Stimulated activated CD4-positive, alpha-beta T cell treated with anti-CD3 and anti-CD28 coated beads, Interleukin-12 subunit alpha, Interleukin-12 subunit beta, amount 100 ng/mL, for 4 hours (primary cell): ENCODE results near the gene DSP.

Experiments used
- DNase-seq: peaks from one replicate; pipeline ENCODE4 v3.0.0-alpha.2; 2020

The DSP gene

DNA sequence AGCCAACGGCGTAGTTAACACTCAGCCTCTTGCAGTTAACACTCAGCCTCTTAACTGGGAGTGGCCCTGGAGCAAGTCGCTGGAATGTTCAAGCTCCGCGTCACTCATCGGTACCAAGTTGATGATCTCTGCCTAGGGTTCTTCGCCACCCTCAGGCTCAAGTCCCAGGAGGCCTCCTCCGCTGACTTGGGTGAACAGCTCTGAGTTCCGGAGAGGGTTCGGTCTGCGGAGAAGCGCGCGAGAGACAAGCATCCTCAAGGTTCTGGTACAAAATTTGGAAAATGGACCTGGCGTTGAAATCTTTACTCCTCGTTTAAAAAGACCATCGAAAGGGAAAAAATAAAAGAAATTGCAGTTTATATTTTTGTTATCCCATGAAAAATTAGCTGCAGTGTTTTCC is 876 bp upstream of the DSP start:
- DNase-seq, result no peak

DNA sequence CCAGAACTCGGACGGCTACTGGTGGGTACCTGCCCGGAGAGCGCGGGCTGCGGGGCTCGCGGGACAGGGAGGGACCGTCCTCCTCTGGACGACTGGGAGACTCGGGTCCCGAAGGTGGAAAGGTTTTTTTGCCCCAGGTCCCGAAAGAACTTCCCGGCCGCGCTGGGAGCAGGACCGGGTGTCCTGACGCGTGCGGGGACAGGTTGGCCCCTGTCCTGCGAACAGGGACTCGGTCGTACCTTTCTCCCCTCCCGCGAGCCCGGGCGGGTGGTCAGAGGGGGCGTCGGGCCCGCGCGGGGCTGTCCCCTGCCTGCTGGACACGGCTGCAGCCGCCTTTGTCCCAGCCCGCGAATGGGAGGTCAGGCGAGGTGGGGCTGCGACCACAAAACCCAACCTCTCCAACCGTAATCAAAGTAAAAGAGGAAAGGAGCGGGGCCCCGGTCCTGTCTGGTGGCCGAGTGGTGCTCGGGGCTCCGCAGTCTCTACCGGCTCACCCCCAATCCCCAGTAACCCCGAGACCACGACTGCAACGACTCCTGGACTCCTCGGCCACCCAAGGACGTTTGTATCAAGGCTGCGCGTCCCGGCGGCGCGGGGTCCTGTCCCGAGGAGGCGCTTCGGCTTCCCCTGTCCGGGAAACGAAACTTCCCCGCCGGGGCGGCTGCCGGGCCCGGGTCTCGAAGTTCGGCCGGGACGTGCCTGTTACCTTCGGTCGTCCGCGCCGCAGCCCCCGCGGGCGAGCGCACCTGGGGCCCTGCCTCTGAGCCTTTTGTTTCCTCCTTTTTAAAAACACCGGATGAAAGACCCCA is 798 bp downstream of the DSP start:
- no peak for DNase-seq

DNA sequence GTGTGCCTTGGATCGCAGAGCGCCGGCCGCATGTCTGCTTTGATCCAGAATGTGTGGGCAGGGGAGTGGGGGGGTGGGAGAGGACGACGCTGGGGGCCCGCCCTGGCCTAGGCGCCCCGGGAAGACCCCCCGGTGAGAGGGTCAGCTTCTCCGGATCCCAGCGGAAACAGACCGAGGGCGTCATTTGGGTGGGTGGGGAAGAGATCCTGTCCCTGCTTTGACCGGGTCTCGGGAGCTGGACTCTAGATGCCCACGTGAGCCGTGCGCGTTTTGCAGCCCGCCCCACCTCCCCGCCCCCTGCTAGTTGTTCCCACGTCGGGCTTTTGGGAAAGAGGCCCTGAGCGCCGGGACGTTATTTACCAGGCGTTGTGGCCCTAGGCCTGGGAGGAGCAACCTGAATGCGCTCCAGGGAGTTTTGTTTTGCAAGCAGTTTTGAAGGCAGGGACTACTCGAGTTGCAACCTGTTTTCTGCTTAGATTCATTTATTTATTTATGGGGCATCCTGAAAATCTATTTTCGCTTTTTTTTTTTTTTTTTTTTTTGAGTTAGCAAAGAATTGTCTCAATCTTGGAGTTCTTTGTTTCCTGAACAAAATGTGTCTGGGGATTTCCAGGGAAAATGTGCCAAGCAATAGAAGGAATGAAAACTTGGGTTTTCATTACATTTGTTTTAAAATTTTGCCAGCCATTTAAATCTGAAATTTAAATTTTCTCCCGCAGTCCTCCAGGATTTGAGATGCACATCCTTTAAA is 1.6 kb downstream of the DSP start:
- no peak for DNase-seq

DNA sequence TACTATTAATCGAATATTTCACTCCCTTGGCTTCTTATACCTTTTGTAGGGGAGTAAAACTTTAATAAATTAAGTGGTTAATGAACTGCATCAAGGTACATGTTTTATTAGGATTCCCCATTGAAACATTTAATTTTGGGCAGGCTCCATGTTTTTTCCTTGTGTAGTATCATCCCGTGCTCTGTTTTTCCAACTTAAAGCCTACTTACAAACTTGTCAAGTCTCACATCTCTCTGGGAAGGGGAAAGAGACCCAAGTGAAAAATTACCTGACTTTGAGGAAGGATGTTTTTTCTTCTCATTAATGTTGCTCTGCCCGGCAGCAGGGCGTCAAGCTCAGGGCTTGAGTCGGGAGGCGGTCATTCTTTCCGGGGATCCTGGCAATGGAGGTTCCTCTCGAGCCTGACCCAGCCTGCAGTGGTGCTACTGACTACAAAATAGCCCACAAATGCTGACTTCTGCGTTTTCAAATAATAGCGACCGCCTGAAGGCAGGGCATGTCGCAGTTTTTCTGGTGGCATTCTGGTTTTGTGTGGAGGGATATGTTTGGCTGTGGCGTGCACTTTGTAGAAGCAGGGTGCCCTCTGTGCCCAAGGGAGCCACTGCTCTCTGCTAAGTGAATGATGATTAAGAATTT is 2.4 kb downstream of the DSP start:
- no peak for DNase-seq

DNA sequence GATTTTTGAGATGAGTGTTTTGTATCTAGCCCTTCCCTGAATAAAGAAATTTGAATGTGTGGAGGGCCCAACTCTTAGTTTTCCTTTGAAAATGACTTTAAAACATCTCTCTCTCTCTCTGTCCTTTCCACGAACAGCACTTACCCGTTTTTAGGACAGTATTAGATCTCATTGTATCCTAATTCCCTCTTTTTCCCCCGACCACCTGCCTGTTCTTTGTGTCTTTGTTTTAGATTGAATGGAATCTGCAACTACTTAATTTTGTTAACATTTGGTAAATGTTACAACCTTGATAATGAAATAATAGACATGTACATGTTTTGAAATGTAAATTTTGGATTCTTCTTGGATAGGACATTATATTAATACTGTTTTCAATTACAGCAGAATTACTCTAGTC is 3.1 kb downstream of the DSP start:
- no peak for DNase-seq

DNA sequence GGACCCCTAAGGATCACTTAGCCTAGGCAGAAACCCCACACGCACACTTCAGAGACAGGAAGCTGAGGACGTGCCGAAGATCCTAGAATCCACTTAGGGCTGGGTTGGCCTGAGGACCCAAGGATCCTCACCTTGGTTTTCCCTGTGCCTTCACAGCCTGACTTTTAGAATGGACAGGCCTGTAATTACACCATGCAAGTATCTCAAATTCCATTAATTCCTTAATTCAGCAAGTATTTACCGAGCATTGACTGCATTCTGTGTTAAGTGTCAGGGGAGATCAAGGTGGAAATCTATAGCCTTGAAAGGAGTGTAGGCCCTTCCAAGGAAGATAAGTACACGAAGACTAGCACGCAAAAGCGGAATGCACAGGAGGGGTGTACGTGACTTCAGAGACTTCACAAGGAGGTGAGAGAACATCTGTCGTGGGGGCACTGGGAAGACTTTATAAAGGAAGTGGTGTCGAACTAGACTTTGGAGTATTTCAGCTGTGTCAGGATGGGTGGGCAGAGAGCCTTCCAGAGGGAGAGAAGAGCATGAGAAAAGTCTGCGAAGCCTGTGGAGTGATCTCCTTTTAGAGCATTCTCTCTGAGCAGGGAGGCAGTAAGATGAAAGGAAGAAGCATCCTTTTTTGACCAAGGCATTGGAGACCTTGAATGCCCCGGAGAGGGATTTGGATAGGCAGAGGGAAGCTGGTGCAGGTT is 4.0 kb downstream of the DSP start:
- no peak for DNase-seq

DNA sequence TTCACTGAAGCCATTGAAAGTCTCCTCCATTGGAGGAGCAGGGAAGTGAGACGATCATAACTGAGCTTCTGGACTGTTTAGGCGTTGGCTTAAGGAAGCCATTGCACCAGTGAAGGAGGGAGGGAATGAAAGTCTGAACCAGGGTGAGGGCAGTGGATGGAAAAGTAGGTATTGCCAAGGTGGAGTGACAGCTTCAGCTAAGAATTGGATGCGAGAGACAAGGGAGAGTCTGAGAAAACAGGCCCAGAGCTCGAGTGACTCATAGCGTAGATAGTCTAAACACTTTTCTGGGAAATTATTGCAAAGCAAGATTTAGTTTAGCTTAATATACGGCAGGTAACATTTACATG is 4.5 kb downstream of the DSP start:
- no peak for DNase-seq

DNA sequence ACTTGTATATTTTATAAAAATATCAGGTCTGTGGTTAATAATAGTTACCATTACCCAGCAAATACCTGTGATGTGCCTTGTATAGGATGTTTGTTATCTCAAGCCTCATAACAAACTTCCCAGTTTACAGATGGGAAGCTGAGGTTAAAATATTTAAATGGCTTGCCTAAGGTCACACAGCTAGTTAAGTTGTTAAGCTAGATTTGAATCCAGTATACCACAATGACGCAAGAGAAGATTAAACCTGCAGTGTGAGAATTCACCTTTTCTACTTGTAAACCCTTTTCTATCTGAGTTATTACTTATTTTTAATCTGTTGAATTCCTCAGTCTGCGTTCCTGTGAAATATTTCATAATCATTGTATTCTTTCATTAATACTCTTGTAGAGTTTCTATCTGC is 4.9 kb downstream of the DSP start:
- DNase-seq, result no peak

DNA sequence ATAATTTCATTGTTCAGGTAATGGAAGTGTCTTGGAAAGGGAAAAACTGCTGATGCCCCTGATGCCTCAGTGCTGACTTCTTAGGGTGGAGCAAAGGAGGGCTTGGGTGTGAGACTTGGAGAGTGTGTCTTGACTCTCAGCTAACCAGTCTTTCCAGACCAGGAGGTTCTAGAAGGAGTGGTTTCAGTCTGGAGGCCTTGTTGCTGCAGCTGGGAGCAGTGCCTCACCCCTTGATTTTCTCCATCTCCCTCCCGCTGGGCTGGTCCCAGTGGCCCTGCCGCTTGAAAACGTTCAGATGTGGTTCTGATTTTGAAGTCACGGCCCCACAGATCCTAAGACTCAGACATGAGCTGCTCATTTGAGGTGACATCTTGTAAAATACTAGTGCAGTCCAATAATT is 5.4 kb downstream of the DSP start:
- no peak for DNase-seq

DNA sequence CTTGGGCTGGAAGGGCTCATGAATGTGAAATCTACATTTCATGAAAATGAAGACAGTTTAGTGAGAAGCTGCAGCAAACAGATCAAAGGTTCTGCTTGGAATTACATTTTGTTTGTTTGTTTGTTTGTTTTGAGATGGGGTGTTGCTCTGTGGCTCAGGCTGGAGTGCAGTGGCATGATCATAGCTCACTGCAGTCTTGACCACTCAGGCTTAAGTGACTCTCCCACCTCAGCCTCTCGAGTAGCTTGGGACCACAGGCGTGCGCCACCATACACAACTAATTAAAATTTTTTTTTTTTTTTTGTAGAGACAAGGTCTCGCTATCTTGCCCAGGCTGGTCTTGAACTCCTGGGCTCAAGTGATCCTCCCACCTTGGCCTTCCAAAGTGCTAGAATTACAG is 5.8 kb downstream of the DSP start:
- DNase-seq, result no peak

DNA sequence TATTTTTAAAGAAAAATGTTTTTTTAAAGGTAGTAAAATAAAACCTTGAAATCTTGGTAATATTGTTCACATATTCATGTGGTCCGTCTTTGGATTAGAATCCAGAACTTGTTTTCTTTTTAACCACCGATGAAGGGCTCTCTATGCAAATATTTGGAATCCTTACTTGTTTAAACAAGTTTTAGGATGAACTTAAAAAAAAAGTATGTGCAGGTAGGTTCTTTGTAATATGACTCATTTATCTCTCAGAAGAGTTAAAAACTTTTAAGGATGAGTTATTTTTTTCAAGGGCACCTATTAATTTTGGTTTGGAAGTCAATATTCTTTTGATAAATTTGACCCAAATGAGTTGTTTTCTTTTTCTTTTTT is 8.9 kb downstream of the DSP start:
- DNase-seq, result no peak

DNA sequence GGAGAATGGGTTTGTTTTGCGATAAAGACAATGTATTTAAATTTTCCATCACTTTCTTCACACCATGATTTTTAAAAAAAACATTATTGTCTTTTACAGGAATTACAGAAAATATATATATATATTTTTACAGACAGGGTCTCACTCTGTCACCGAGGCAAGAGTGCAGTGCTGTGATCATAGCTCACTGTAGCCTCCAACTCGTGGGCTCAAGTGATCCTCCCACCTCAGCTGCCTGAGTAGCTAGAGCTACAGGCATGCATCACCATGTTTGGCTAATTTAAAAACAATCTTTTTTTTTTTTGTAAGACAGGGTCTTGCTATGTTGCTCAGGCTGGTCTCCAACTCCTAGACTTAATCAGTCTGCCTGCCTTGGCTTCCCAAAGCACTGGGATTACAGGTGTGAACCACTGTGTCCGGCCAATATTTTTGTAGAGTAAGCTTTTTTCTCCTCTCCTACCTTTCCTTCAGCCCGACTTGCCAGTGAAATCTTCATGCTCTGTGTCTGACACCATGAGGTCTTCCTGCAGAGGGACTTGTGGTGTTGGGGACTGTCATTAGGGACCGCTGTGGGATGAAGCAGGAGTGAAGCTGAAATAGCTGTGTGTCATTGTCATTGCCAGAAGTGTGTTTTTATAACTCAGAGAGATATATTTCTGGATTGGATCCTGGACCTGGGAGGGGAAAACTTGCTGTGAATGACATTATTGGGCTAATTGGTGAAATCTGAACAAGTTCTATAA is 13.2 kb downstream of the DSP start:
- no peak for DNase-seq

DNA sequence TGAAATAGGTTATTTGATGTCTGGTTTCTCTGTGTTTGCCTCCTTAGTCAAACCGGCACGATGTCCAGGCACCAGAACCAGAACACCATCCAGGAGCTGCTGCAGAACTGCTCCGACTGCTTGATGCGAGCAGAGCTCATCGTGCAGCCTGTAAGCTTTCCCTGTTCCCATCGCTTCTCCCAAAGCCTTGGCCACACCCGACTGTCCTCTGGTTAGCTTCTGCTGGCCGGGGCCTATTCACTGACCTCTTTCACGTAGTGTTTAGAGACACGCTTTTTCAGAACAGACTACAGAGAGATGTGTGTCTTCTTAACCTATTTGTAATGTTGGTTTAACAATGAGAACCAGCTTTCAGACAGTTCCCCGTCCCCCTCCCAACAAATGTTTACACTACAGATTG is 14.2 kb downstream of the DSP start:
- DNase-seq, result no peak

DNA sequence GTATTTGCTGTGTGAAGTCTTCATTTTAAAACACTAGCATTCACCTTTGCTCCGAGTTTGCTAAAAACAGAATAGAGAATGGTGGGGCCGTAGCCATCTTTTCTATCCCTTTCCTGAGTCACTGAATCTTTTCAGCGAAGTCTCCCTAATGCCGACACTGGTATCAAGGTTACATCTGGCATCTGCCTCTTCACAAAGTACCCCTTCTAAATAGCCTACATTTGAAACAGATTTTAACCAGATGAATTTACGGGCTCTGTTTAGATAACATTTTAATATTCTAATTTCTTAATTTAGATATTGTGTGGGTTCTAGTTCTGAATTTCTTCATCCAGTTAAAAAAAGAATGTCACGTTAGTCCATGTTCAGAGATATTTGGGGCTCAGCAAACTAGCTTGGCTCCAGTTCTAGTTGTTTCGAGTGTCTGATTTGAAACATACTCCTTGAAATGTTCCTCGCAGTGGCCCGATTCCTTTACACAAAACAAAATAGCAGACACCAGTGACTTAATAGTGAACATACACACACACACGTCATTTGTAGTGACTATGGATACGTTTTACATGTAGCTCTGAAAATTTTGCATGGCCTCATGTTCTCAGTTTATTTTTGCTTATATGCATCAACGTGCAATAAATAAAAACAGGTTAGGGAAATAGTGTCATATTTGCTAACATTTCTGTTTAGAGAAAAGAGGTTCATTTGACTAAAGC is 15.1 kb downstream of the DSP start:
- no peak for DNase-seq

DNA sequence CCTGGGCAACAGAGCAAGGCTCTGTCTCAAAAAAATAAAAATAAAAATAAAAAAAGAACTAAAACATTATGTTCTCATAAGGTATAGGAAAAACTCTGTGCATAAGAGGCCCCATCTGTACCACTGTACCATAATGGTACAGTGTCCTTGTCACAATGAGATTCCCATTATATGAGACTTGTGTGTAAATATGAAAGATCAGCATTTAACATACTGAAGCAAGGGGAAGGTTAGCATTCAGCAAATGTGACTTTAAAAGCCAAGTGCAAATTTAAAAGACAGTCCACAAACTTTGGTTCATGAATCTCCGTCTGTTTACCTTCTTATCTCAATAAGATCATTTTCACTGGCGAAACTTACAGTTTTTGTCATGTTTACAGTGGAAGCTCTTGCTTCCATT is 16.2 kb downstream of the DSP start:
- DNase-seq, result no peak

DNA sequence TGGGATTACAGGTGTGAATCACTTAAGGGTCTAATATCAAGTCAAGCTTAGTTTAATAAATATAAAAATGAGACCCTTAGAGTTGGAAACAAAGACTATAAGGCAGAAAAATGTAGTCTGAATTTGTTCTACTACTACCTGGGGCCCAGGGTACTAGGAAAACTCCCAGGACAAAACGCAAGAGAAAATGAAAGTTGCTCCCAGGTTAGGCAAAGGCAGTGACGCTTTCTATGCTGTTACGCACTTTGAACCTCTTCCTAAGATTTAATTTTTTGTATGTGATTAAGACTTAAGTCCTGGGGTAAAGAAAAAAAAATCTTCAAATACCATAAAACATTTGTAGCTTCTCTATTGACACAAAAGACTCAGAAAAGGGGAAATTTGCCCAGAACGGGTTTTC is 17.3 kb downstream of the DSP start:
- DNase-seq, result no peak

DNA sequence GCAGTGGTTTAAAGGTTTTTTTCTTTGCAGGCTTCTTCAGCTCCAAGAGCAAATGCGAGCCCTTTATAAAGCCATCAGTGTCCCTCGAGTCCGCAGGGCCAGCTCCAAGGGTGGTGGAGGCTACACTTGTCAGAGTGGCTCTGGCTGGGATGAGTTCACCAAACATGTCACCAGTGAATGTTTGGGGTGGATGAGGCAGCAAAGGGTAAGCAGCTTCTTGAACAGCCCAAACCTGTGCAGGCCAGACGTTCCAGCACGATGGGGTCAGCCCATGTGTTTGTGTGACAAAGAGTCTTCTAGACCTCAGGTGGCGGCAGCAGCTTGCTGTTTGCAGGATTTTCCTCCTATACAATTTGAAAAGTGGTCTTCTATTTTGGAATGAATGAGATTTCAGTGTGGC is 17.7 kb downstream of the DSP start:
- DNase-seq, result no peak

DNA sequence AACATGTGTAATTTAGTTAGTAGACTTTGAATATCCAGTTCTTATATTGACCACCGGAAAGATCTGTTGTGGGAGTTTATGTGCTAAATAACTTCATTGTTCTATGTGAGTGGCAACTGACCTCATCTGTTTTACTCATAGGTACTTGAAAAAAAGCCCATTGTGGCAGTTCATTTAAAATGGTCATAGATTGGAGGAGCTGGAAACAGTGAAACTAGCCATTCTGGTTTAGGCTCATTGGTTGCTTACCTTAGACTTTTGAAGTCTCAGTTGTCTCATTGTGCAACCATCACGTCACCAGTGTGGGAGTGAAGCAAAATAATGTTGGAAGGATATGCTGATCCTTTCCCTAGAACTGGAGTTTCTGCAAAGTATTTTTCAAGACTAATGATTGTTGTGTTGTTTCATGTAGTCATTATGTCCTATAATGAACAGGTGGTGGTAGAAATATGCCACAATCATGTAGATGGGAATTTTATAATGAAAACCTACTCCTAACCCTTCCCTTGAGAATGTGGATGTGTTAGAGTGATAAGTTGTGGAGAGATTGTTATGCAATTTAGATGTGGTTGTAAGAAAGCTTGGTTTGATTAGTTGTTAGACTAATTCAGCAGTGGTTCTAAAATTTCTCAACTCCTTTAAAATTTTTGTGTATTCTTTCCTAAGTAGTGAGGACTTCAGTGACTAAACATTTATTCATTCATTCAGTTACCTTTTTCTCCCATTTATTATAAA is 18.3 kb downstream of the DSP start:
- DNase-seq, result no peak

DNA sequence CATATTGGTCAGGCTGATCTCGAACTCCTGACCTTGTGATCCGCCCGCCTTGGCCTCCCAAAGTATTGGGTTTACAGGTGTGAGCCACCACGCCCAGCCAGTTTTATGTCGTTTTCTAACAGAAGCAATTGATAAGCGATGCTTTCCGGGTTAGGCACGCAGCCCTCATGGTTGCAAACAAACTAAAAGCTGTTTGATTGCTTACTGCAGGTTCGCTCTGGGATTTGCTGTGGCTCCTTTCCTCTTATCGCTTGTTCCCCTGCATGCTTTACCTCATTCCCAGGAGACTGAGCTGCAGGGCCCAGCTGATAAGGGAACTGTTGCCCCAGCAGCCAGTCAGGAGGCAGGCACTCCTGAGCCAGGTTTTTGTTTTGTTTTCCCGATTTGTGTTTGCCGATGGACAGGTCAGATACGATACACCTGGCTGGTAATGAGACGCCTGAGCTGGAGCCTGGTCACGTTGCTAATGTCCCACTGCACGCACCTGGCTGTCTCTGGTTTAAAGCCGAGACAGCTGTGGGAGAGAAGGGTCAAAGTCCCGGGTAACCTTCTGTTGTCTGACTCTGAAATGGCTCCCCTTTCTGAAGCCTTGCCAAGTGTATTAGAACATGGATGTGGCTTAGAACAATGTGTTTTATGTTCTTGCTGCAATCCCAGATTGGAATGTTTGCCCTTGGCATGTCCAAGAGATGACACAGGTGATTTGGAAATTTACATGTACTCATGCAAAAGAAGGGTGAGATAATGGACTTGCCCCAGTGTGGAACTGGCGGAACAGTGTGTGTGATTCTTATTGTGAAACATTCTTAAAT is 19.9 kb downstream of the DSP start:
- DNase-seq, result no peak

DNA sequence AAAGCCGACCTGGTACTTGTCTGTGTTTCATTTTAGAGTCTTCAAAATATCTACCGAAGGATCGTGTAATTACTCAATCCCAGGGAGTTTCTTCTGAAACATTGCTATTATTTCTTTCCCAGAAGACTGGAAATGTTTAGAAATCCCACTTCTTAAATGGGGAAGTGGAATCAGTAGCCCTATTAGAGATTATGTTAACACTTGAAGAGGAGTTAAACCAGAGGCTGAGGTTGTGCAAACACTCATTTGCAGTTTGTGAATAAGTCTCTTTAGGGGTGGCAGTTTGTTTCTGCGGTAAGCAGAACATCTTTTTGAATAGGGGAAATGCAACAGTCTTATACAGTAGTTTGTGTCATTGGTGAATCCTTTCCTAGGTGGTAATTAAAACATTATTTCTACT is 21.3 kb downstream of the DSP start:
- DNase-seq, result no peak

DNA sequence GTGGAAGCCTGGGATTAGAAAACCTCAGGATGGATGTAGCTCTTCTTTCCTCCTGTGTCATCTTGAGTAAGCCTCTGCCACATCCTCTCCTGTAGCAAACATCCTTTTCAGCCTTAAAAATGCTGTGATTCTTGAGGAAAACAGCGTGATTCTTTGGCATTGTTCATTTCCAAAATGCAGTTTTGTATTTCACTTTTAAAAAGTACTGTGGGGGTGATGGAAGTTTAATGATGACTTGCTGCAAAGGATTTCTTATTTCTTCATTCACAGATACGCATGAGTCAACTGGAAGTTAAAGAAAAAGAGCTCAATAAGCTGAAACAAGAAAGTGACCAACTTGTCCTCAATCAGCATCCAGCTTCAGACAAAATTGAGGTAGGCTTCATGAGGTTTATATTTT is 24.6 kb downstream of the DSP start:
- DNase-seq, result no peak
